Stomach (tissue), 9 donors: ENCODE results near the gene SULT1A1. TPM values are rescaled to one million over a fixed set of nuclear protein-coding genes. Genes with fewer than 3 reads are reported as not detected.

Source experiments
- DNase-seq, 2 donors: peaks; one replicate each; pipeline versions ENCODE4 v3.0.0 to v3.0.0-alpha.2; 2013 to 2019
- H3K27ac ChIP-seq, 5 donors: fragments of 200-600 bp in 4 of 5; sonication (generic) in 4 of 5; one replicate each; pipeline ENCODE4 v1.5.1; 2013 to 2019; ENCODE audit warnings: mild to moderate bottlenecking in 1 of 5, moderate library complexity in 1 of 5
- H3K27me3 ChIP-seq, 3 donors: fragments of 200-600 bp; sonication (generic); one replicate each; pipeline ENCODE4 v1.5.1; 2017 to 2019; ENCODE audit warnings: mixed run types in 1 of 3
- H3K36me3 ChIP-seq, 4 donors: fragments of 200-600 bp; sonication (generic); 1 replicate in 3 of 4; 2 replicates in 1 of 4; pipeline ENCODE4 v1.5.1; 2016 to 2019
- H3K4me1 ChIP-seq, 4 donors: fragments of 200-600 bp; sonication (generic); one replicate each; pipeline ENCODE4 v1.5.1; 2016 to 2019
- H3K4me3 ChIP-seq, 4 donors: fragments of 200-600 bp; sonication (generic) in 3 of 4; one replicate each; pipeline ENCODE4 v1.5.1; 2016 to 2019; ENCODE audit warnings: mild to moderate bottlenecking in 1 of 4
- H3K9me3 ChIP-seq, 4 donors: fragments of 200-600 bp; sonication (generic); one replicate each; pipeline ENCODE4 v1.5.1; 2016 to 2019
- CTCF ChIP-seq, 7 experiments: fragments of 450-650 bp in 4 of 7; fragments of 200-600 bp in 3 of 7; sonication (generic) in 3 of 7; IDR thresholded peaks; one replicate each; pipeline ENCODE4 v1.5.1; 2016 to 2019; ENCODE audit warnings: antibody characterized with exemption in 7 of 7, control low read depth in 2 of 7, mild to moderate bottlenecking in 1 of 7
- EP300 ChIP-seq: sonication (generic); formaldehyde crosslinking; IDR thresholded peaks from one replicate; pipeline ENCODE4 v1.6.1; 2017; ENCODE audit warnings: antibody characterized with exemption
- POLR2A ChIP-seq, 4 donors: fragments of 450-650 bp; IDR thresholded peaks; one replicate each; pipeline ENCODE4 v1.6.1; 2016; ENCODE audit warnings: antibody characterized with exemption in 4 of 4, control low read depth in 2 of 4, mild to moderate bottlenecking in 1 of 4, moderate library complexity in 1 of 4
- POLR2AphosphoS5 ChIP-seq, 3 donors: sonication (generic); formaldehyde crosslinking; IDR thresholded peaks; one replicate each; pipeline ENCODE4 v1.6.1; 2016; ENCODE audit warnings: antibody characterized with exemption in 3 of 3
- WGBS, 5 donors: extraction: QIAGEN DNeasy Blood & Tissue Kit in 3 of 5; methylation state at CpG; one replicate each; pipeline versions ENCODE4 v1.1.5 to v1.1.7; 2013 to 2018; 5-methylcytosine and 5-hydroxymethylcytosine counted together
- intact Hi-C: fragments of 100-400 bp; cut with DNase I; formaldehyde crosslinking; loops from one replicate; pipeline ENCODE4 v1.15.1; 2023; ENCODE audit warnings: low total_unique reads
- polyA plus RNA-seq, 3 donors: library from polyadenylated mRNA; stranded (reverse); fragments of 200-250 nt; gene quantifications; one replicate each; pipeline ENCODE4 v1.2.3, GENCODE V29; 2013
- total RNA-seq, 5 donors: library from RNA; depleted of rRNA; stranded (reverse); fragments of >200 nt; gene quantifications; one replicate each; pipeline versions ENCODE4 v1.1.0 to v1.2.3, GENCODE V29; 2014 to 2016
- donor health status: healthy with polysubstance abuse.
- donor health status: Bipolar disorder and iron deficiency.
- donor health status: healthy.

Gene SULT1A1
- total and polyA plus RNA-seq, 8 donors, result 6.2 to 99.8 (median 50.6) TPM

GRCh38 chr16:28574925-28575324 is 34.9 kb downstream of the SULT1A1 start:
- Histone ChIP-seq H3K27ac (no peak overlapping the region), H3K36me3 (peaks cover 0 to 11% (median 3%) of the 10 kb centered on the region in 4 donors), H3K4me3 (no peak overlapping the region), H3K27me3 (no peaks in the 10 kb centered on the region), H3K9me3 (no peaks in the 10 kb centered on the region), H3K4me1 (peaks cover 6 to 33% (median 23%) of the 10 kb centered on the region in 4 donors)
- TF ChIP-seq POLR2AphosphoS5 (IDR thresholded peaks at IDR 0.05), result no peak
- TF ChIP-seq EP300, result no peak
- no peak for TF ChIP-seq POLR2A (IDR thresholded peaks at IDR 0.05)
- TF ChIP-seq CTCF (IDR thresholded peaks at IDR 0.05), result no peak
- intact Hi-C loops, result no loop called here
- no peak for DNase-seq
- WGBS, 5 donors, result 87 to 98% (median 92%) methylated on average over 2 of the region's 2 CpGs

- Histone ChIP-seq H3K4me1 (peaks cover 6 to 33% (median 23%) of the 10 kb centered on the region in 4 donors), H3K9me3 (no peaks in the 10 kb centered on the region), H3K27me3 (no peaks in the 10 kb centered on the region), H3K36me3 (peaks cover 0 to 4% (median 1%) of the 10 kb centered on the region in 4 donors), H3K27ac (peak overlapping the region in 1 of 5 donors; percentile 46), H3K4me3 (no peak overlapping the region)
- 80 to 84% (median 81%) methylated on average over 17 of the region's 17 CpGs for WGBS, 5 donors
- intact Hi-C loops, result no loop called here
- no peak for TF ChIP-seq POLR2A (IDR thresholded peaks at IDR 0.05)
- TF ChIP-seq CTCF (IDR thresholded peaks at IDR 0.05), result no peak
- no peak for TF ChIP-seq POLR2AphosphoS5 (IDR thresholded peaks at IDR 0.05)
- DNase-seq, result no peak
Measured at GRCh38 chr16:28573738-28574718, 35.8 kb downstream of the SULT1A1 start.

- DNase-seq, result peak in 1 of 2 donors; percentile 79
- H3K9me3 ChIP-seq, result no peaks in the 10 kb centered on the region
- intact Hi-C loops, result no loop called here
- H3K36me3 ChIP-seq, result peaks cover 0 to 4% (median under 1%) of the 10 kb centered on the region in 4 donors
- H3K27ac ChIP-seq, result peak overlapping the region in 1 of 5 donors; percentile 46
- no peaks in the 10 kb centered on the region for H3K27me3 ChIP-seq
- H3K4me1 ChIP-seq, result peaks cover 6 to 33% (median 23%) of the 10 kb centered on the region in 4 donors
- H3K4me3 ChIP-seq, result no peak overlapping the region
- TF ChIP-seq POLR2AphosphoS5 (IDR thresholded peaks at IDR 0.05) (no peak), POLR2A (IDR thresholded peaks at IDR 0.05) (no peak), CTCF (IDR thresholded peaks at IDR 0.05) (no peak), EP300 (no peak)
- WGBS, 5 donors, result 54 to 79% (median 69%) methylated on average over 15 of the region's 15 CpGs
Measured at GRCh38 chr16:28572696-28573510, 36.9 kb downstream of the SULT1A1 start.
